Loucy (cell line): Measurements from ENCODE around the gene DLG2.

Source experiments
- H2AFZ ChIP-seq: fragments of 200-600 bp; sonication (generic); 2 replicates; pipeline ENCODE4 v1.6.0; 2016; ENCODE audit warnings: antibody characterized with exemption, mild to moderate bottlenecking, low read length, moderate library complexity
- H3F3A ChIP-seq: fragments of 200-600 bp; 2 replicates; pipeline ENCODE4 v1.6.0; 2016; ENCODE audit warnings: antibody characterized with exemption, low read depth, mild to moderate bottlenecking
- H3K27me3 ChIP-seq: fragments of 200-600 bp; sonication (generic); 2 replicates; pipeline ENCODE4 v1.6.1; 2014; ENCODE audit warnings: low read length, mild to moderate bottlenecking; ENCODE audit not compliant: insufficient read depth, poor library complexity, severe bottlenecking
- H3K36me3 ChIP-seq: fragments of 200-600 bp; sonication (generic); 2 replicates; pipeline ENCODE4 v1.6.1; 2016; ENCODE audit warnings: low read length; ENCODE audit not compliant: insufficient read depth
- H3K4me1 ChIP-seq: fragments of 200-600 bp; sonication (generic); 2 replicates; pipeline ENCODE4 v1.5.1; 2014; ENCODE audit warnings: low read length, mild to moderate bottlenecking; ENCODE audit not compliant: insufficient read depth, poor library complexity, severe bottlenecking
- H3K4me2 ChIP-seq: fragments of 200-600 bp; sonication (generic); 2 replicates; pipeline ENCODE4 v1.6.0; 2014; ENCODE audit warnings: antibody characterized with exemption, low read length, low read depth, mild to moderate bottlenecking; ENCODE audit not compliant: poor library complexity, severe bottlenecking
- H3K4me3 ChIP-seq: fragments of 200-600 bp; sonication (generic); 2 replicates; pipeline ENCODE4 v1.5.1; 2014; ENCODE audit warnings: low read length, mild to moderate bottlenecking, mixed read lengths; ENCODE audit not compliant: poor library complexity, severe bottlenecking
- H3K79me2 ChIP-seq: fragments of 200-600 bp; sonication (generic); 2 replicates; pipeline ENCODE4 v1.6.1; 2014; ENCODE audit warnings: low read length; ENCODE audit not compliant: insufficient read depth
- H3K9ac ChIP-seq: fragments of 200-600 bp; sonication (generic); 2 replicates; pipeline ENCODE4 v1.6.0; 2014; ENCODE audit warnings: mild to moderate bottlenecking, low read depth, low read length, moderate library complexity; ENCODE audit not compliant: poor library complexity, severe bottlenecking
- H3K9me2 ChIP-seq: fragments of 200-600 bp; sonication (generic); replicated peaks from 2 replicates; pipeline ENCODE4 v1.6.1; 2016; ENCODE audit warnings: low read depth, low read length, mixed read lengths
- H3K9me3 ChIP-seq: fragments of 200-600 bp; sonication (generic); 2 replicates; pipeline ENCODE4 v1.6.1; 2014; ENCODE audit warnings: mild to moderate bottlenecking, antibody characterized with exemption, low read length, low read depth; ENCODE audit not compliant: insufficient read depth
- H4K20me1 ChIP-seq: fragments of 200-600 bp; sonication (generic); 2 replicates; pipeline ENCODE4 v1.6.0; 2014; ENCODE audit warnings: antibody characterized with exemption, low read length, mild to moderate bottlenecking; ENCODE audit not compliant: insufficient read depth, poor library complexity, severe bottlenecking
- CTCF ChIP-seq: fragments of 200-600 bp; sonication (generic); conservative IDR thresholded peaks from 2 replicates; pipeline ENCODE4 v1.5.1; 2014; ENCODE audit warnings: mild to moderate bottlenecking, antibody characterized with exemption, low read length
- EZH2phosphoT487 ChIP-seq: fragments of 200-600 bp; IDR thresholded peaks from 2 replicates; pipeline ENCODE4 v1.6.1; 2018; ENCODE audit warnings: antibody characterized with exemption, mild to moderate bottlenecking, moderate library complexity, borderline replicate concordance

Gene DLG2

DNA sequence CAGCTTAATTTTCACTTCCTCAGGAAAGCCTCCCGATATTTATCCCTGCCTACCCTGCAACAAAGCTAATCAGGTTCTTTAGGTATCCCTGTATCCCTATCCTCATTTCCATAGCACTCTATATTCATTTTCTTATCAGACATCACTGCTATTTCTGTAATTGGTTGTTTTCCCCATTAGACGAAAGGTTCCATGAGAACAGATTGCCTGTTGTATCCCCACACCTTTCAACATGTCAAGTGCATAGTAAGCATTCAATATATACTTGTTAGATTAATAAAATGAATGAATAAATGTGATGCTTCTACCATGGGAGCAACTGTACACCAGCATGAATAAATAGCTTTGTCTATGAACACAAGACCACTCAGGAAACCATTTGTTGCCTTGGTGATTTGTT, 499.8 kb downstream of the DLG2 start:
- Histone ChIP-seq H3K9ac (no peak overlapping the region), H4K20me1 (no peaks in the 10 kb centered on the region), H3K27me3 (no peaks in the 10 kb centered on the region), H3K79me2 (no peaks in the 10 kb centered on the region), H3K4me2 (no peak overlapping the region), H3K9me3 (no peaks in the 10 kb centered on the region), H3F3A (no peaks in the 10 kb centered on the region), H3K4me1 (no peaks in the 10 kb centered on the region), H3K36me3 (no peaks in the 10 kb centered on the region), H3K9me2 (no peaks in the 10 kb centered on the region), H2AFZ (no peak overlapping the region), H3K4me3 (no peak overlapping the region)
- no peak for TF ChIP-seq EZH2phosphoT487
- TF ChIP-seq CTCF, result no peak

- Histone ChIP-seq H3K9ac (no peak overlapping the region), H3K27me3 (no peaks in the 10 kb centered on the region), H3K9me3 (no peaks in the 10 kb centered on the region), H3K4me2 (no peak overlapping the region), H3K9me2 (no peaks in the 10 kb centered on the region), H3F3A (no peaks in the 10 kb centered on the region), H3K79me2 (no peaks in the 10 kb centered on the region), H3K4me1 (no peaks in the 10 kb centered on the region), H3K36me3 (no peaks in the 10 kb centered on the region), H3K4me3 (no peak overlapping the region), H2AFZ (no peak overlapping the region), H4K20me1 (no peaks in the 10 kb centered on the region)
- TF ChIP-seq CTCF (no peak), EZH2phosphoT487 (no peak)
Observed at GRCh38 chr11:85123752-85124231, 503.4 kb downstream of the DLG2 start.

- Histone ChIP-seq H3K4me1 (no peaks in the 10 kb centered on the region), H3K4me3 (no peak overlapping the region), H3F3A (no peaks in the 10 kb centered on the region), H3K36me3 (no peaks in the 10 kb centered on the region), H3K4me2 (no peak overlapping the region), H2AFZ (no peak overlapping the region), H3K27me3 (no peaks in the 10 kb centered on the region), H4K20me1 (no peaks in the 10 kb centered on the region), H3K79me2 (no peaks in the 10 kb centered on the region), H3K9me2 (no peaks in the 10 kb centered on the region), H3K9me3 (no peaks in the 10 kb centered on the region), H3K9ac (no peak overlapping the region)
- TF ChIP-seq CTCF (no peak), EZH2phosphoT487 (no peak)
Observed at GRCh38 chr11:85118151-85118550, 509.0 kb downstream of the DLG2 start.
